Epithelial cell of esophagus (primary cell): Measurements from ENCODE around the gene ECE2.

Experiments
- DNase-seq: peaks from one replicate; pipeline ENCODE4 v3.0.0; 2010; ENCODE audit warnings: low read depth
- H3K4me3 ChIP-seq: 2 replicates; pipeline ENCODE4 v1.5.1; 2011; ENCODE audit warnings: mild to moderate bottlenecking, low read length, control low read depth
- CTCF ChIP-seq: IDR thresholded peaks from 2 replicates; pipeline ENCODE4 v1.5.1; 2011; ENCODE audit warnings: low read depth, mild to moderate bottlenecking, low read length, control low read depth, inconsistent platforms; ENCODE audit not compliant: insufficient read depth; ENCODE audit errors: missing control alignments

Gene ECE2

GRCh38 chr3:184250167-184250828 lies 25.5 kb upstream of the ECE2 start:
- peak overlapping the region; percentile 74 for H3K4me3 ChIP-seq
- DNase-seq = peak; percentile 94
- peak; percentile 98 for TF ChIP-seq CTCF

- no peak for TF ChIP-seq CTCF
- no peak overlapping the region for H3K4me3 ChIP-seq
- DNase-seq = peak; percentile 91
Observed at GRCh38 chr3:184255291-184256039, 20.4 kb upstream of the ECE2 start.

- DNase-seq = no peak
- TF ChIP-seq CTCF = no peak
Observed at GRCh38 chr3:184257083-184257915, 18.5 kb upstream of the ECE2 start.

GRCh38 chr3:184258926-184259325 lies 16.9 kb upstream of the ECE2 start:
- no peak overlapping the region for H3K4me3 ChIP-seq
- DNase-seq = no peak
- no peak for TF ChIP-seq CTCF

More at GRCh38 chr3:184257083-184257915, 18.5 kb upstream of the ECE2 start:
- H3K4me3 ChIP-seq = no peak overlapping the region

- TF ChIP-seq CTCF = no peak
- H3K4me3 ChIP-seq = no peak overlapping the region
- DNase-seq = no peak
Observed at GRCh38 chr3:184259396-184259877, 16.4 kb upstream of the ECE2 start.

- peak; percentile 41 for DNase-seq
- TF ChIP-seq CTCF = no peak
- peak overlapping the region; percentile 2 for H3K4me3 ChIP-seq
Observed at GRCh38 chr3:184259878-184260723, 15.7 kb upstream of the ECE2 start.
